DOHH2 (cell line): ENCODE measurements around the gene GABBR1.

Experiments used
- H3F3A ChIP-seq: fragments of 200-600 bp; sonication (generic), shearing (Covaris generic); 2 replicates; pipeline ENCODE4 v1.6.0; 2016; ENCODE audit warnings: antibody characterized with exemption, mild to moderate bottlenecking; ENCODE audit not compliant: control insufficient read depth, insufficient read depth
- H3K27ac ChIP-seq: fragments of 200-600 bp; sonication (generic); 2 replicates; pipeline ENCODE4 v1.5.1; 2014; ENCODE audit warnings: low read depth, mild to moderate bottlenecking, low read length, moderate library complexity
- H3K27me3 ChIP-seq: fragments of 200-600 bp; sonication (generic); 2 replicates; pipeline ENCODE4 v1.6.1; 2014; ENCODE audit warnings: mild to moderate bottlenecking, low read length, mixed read lengths; ENCODE audit not compliant: control insufficient read depth
- H3K36me3 ChIP-seq: fragments of 200-600 bp; sonication (generic); 2 replicates; pipeline ENCODE4 v1.6.1; 2014; ENCODE audit warnings: mild to moderate bottlenecking, low read length, moderate library complexity, mixed read lengths; ENCODE audit not compliant: control insufficient read depth
- H3K4me1 ChIP-seq: fragments of 200-600 bp; sonication (generic); 2 replicates; pipeline ENCODE4 v1.6.1; 2014; ENCODE audit warnings: mild to moderate bottlenecking, low read length, mixed read lengths; ENCODE audit not compliant: control insufficient read depth
- H3K4me2 ChIP-seq: fragments of 200-600 bp; sonication (generic); 2 replicates; pipeline ENCODE4 v1.6.0; 2014; ENCODE audit warnings: mild to moderate bottlenecking, low read length, moderate library complexity
- H3K4me3 ChIP-seq: fragments of 200-600 bp; sonication (generic); 2 replicates; pipeline ENCODE4 v1.5.1; 2014; ENCODE audit warnings: mild to moderate bottlenecking, low read length, mixed read lengths
- H3K79me2 ChIP-seq: fragments of 200-600 bp; sonication (generic); 2 replicates; pipeline ENCODE4 v1.6.1; 2014; ENCODE audit warnings: mild to moderate bottlenecking, low read length, mixed read lengths; ENCODE audit not compliant: control insufficient read depth
- H3K9me2 ChIP-seq: fragments of 200-600 bp; sonication (generic); replicated peaks from 2 replicates; pipeline ENCODE4 v1.6.1; 2014; ENCODE audit warnings: mild to moderate bottlenecking, low read length, mixed read lengths; ENCODE audit not compliant: control insufficient read depth
- H3K9me3 ChIP-seq: fragments of 200-600 bp; sonication (generic); 2 replicates; pipeline ENCODE4 v1.6.1; 2014; ENCODE audit warnings: antibody characterized with exemption, low read length, mixed read lengths; ENCODE audit not compliant: control insufficient read depth, insufficient read depth
- H4K20me1 ChIP-seq: fragments of 200-600 bp; sonication (generic); 2 replicates; pipeline ENCODE4 v1.6.0; 2014; ENCODE audit warnings: low read depth, mild to moderate bottlenecking, antibody characterized with exemption, low read length, moderate library complexity; ENCODE audit not compliant: control insufficient read depth, insufficient read depth
- EZH2phosphoT487 ChIP-seq: fragments of 200-600 bp; sonication (generic); IDR thresholded peaks from 2 replicates; pipeline ENCODE4 v1.6.1; 2017; ENCODE audit warnings: borderline replicate concordance, mild to moderate bottlenecking, antibody characterized with exemption, low read length, moderate library complexity, mixed read lengths
- TF ChIP-seq, protein P1 (sequence below): fragments of 200-600 bp; sonication (generic); IDR thresholded peaks from one replicate; pipeline ENCODE4 v1.5.1; 2014; ENCODE audit warnings: antibody characterized with exemption, mild to moderate bottlenecking, low read depth, low read length; ENCODE audit not compliant: poor library complexity, severe bottlenecking

GABBR1 gene

DNA sequence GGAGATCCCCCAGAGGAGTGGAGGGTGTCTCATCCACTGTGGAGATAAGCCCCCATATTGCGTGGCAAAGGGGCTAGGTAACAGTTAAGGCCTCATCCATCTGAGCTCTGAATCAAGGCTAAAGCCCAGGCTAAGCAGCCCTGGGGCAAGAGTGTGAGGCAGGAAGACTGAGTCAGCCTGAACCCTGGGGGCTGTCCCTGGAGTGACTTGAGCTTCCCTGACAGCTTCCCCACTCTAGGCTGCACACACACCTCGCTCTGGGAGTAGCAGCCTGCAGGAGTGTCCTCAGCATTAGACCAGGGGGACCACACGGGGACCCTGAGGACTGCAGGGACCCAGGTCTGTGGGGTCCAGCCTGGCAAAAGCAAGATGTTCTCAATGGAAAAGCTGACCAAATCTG lies 101.3 kb downstream of the GABBR1 start:
- H3K27ac ChIP-seq, result no peak overlapping the region
- no peaks in the 10 kb centered on the region for H3K36me3 ChIP-seq
- no peaks in the 10 kb centered on the region for H3K4me1 ChIP-seq
- H3K4me2 ChIP-seq, result no peak overlapping the region
- no peaks in the 10 kb centered on the region for H3K79me2 ChIP-seq
- H3K27me3 ChIP-seq, result no peaks in the 10 kb centered on the region; the same call in 1 of the 2 replicates
- H3K4me3 ChIP-seq, result no peak overlapping the region
- TF ChIP-seq, protein P1, sequence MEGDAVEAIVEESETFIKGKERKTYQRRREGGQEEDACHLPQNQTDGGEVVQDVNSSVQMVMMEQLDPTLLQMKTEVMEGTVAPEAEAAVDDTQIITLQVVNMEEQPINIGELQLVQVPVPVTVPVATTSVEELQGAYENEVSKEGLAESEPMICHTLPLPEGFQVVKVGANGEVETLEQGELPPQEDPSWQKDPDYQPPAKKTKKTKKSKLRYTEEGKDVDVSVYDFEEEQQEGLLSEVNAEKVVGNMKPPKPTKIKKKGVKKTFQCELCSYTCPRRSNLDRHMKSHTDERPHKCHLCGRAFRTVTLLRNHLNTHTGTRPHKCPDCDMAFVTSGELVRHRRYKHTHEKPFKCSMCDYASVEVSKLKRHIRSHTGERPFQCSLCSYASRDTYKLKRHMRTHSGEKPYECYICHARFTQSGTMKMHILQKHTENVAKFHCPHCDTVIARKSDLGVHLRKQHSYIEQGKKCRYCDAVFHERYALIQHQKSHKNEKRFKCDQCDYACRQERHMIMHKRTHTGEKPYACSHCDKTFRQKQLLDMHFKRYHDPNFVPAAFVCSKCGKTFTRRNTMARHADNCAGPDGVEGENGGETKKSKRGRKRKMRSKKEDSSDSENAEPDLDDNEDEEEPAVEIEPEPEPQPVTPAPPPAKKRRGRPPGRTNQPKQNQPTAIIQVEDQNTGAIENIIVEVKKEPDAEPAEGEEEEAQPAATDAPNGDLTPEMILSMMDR, result no peak
- no peak for TF ChIP-seq EZH2phosphoT487
- no peaks in the 10 kb centered on the region for H3F3A ChIP-seq
- no peaks in the 10 kb centered on the region for H3K9me3 ChIP-seq
- H4K20me1 ChIP-seq, result no peaks in the 10 kb centered on the region
- no peaks in the 10 kb centered on the region for H3K9me2 ChIP-seq

DNA sequence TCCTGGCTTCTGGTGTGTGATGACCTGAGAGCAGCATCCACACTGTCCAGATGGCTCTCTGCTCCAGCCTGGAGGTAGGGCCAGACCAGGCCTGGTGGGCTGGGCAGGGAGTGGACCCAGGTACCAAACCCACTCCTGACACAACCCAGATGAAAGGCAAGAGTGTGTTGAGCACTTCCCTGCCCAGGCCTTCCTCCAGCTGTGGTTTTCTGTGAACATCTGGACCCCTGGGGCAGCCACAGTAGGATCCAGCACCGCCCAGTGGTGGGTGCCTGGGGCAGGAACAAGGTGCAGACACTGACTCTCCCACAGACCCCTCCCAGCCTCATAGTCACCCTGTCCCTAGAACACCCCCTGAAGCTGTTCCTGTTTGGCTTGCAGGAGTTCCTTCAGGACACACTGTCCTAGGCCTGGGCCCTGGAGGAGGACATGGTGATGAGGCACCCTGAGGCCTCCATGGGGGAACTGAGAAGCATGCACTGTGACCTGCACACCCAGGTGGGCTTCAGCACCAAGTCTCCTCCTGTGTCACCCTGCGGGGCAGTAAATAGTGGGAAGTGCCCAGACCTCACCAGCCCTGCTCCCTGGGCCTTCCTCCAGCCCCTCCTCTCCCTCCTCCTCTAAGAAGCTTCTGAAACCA lies 102.2 kb downstream of the GABBR1 start:
- no peaks in the 10 kb centered on the region for H3F3A ChIP-seq
- H3K4me3 ChIP-seq, result no peak overlapping the region
- no peaks in the 10 kb centered on the region for H3K27me3 ChIP-seq
- no peak overlapping the region for H3K4me2 ChIP-seq
- TF ChIP-seq, protein P1, result no peak
- TF ChIP-seq EZH2phosphoT487, result no peak
- no peaks in the 10 kb centered on the region for H4K20me1 ChIP-seq
- no peaks in the 10 kb centered on the region for H3K9me2 ChIP-seq
- H3K36me3 ChIP-seq, result no peaks in the 10 kb centered on the region
- H3K79me2 ChIP-seq, result no peaks in the 10 kb centered on the region
- no peaks in the 10 kb centered on the region for H3K9me3 ChIP-seq
- no peak overlapping the region for H3K27ac ChIP-seq
- H3K4me1 ChIP-seq, result no peaks in the 10 kb centered on the region

DNA sequence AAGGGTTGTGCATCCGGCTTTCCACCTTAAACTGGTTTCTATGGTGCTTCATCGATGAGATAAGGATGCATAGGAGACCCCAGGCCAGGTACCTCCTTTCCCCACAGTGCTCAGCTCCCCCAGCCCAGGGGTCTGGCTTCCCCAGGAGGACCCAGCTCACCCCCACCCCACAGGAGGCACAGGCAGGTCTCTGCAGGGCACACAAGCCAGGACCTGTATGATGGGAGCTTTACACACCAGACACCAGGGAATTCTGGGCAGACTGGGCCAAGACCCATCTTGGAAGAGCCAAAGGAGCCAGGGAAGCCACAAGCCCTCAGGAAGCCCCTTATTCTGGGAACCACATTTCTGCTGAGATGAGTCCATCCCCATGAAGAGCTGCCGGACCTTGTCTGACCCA lies 103.0 kb downstream of the GABBR1 start:
- Histone ChIP-seq H3K9me2 (no peaks in the 10 kb centered on the region), H3K4me1 (no peaks in the 10 kb centered on the region), H3K27ac (no peak overlapping the region), H4K20me1 (no peaks in the 10 kb centered on the region), H3K4me3 (no peak overlapping the region), H3K79me2 (no peaks in the 10 kb centered on the region), H3K27me3 (no peaks in the 10 kb centered on the region), H3K36me3 (no peaks in the 10 kb centered on the region), H3K4me2 (no peak overlapping the region), H3F3A (no peaks in the 10 kb centered on the region), H3K9me3 (no peaks in the 10 kb centered on the region)
- no peak for TF ChIP-seq EZH2phosphoT487
- TF ChIP-seq, protein P1, result no peak
